Brain microvascular endothelial cell (primary cell): ENCODE measurements around the gene ZNF511.

Source experiments
- DNase-seq: peaks from one replicate; pipeline ENCODE4 v3.0.0-alpha.2; 2020
- H3K27ac ChIP-seq: fragments of 250-450 bp; sonication (Bioruptor Pico); 2 replicates; pipeline ENCODE4 v1.5.1; 2020; ENCODE audit warnings: mild to moderate bottlenecking, moderate library complexity
- H3K27me3 ChIP-seq: fragments of 250-450 bp; sonication (Bioruptor Pico); replicated peaks from 2 replicates; pipeline ENCODE4 v1.5.1; 2020; ENCODE audit warnings: mild to moderate bottlenecking
- H3K36me3 ChIP-seq: fragments of 250-450 bp; sonication (Bioruptor Pico); replicated peaks from 2 replicates; pipeline ENCODE4 v1.5.1; 2020; ENCODE audit warnings: mild to moderate bottlenecking
- H3K4me3 ChIP-seq: 2 replicates; pipeline ENCODE4 v1.5.1; 2011; ENCODE audit warnings: low read depth, mild to moderate bottlenecking, control low read depth, low read length, moderate library complexity
- in situ Hi-C: cut with HindIII; loops from 2 replicates; pipeline ENCODE4 v1.10.0; 2017; ENCODE audit warnings: low sequenced_read_pairs, low pct_ligation_motif_present
- TF ChIP-seq, protein P1 (sequence below): IDR thresholded peaks from 2 replicates; pipeline ENCODE4 v1.5.1; 2011; ENCODE audit warnings: low read depth, mild to moderate bottlenecking, moderate library complexity, low read length, control low read depth, inconsistent platforms; ENCODE audit errors: missing control alignments

The ZNF511 gene

DNA sequence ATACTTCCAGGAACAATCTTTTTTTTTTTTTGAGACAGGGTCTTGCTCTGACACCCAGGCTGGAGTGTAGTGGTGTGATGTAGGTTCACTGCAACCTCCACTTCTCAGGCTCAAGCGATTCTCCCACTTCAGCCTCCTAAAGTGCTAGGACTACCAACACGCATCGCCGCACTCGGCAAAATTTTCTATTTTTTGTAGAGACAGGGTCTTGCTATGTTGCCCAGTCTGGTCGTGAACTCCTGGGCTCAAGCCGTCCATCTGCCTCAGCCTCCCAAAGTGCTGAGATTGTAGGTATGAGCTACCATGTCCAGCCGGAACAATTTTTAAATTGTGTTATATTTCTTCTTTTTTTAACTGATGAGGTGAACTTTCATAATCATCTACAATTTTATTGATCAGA lies 2.1 kb downstream of the ZNF511 start:
- DNase-seq: no peak
- H3K27me3 ChIP-seq: no peaks in the 10 kb centered on the region
- no peak overlapping the region for H3K27ac ChIP-seq
- TF ChIP-seq, protein P1, sequence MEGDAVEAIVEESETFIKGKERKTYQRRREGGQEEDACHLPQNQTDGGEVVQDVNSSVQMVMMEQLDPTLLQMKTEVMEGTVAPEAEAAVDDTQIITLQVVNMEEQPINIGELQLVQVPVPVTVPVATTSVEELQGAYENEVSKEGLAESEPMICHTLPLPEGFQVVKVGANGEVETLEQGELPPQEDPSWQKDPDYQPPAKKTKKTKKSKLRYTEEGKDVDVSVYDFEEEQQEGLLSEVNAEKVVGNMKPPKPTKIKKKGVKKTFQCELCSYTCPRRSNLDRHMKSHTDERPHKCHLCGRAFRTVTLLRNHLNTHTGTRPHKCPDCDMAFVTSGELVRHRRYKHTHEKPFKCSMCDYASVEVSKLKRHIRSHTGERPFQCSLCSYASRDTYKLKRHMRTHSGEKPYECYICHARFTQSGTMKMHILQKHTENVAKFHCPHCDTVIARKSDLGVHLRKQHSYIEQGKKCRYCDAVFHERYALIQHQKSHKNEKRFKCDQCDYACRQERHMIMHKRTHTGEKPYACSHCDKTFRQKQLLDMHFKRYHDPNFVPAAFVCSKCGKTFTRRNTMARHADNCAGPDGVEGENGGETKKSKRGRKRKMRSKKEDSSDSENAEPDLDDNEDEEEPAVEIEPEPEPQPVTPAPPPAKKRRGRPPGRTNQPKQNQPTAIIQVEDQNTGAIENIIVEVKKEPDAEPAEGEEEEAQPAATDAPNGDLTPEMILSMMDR: no peak
- in situ Hi-C loops: no loop called here
- H3K36me3 ChIP-seq: peaks cover 5% of the 10 kb centered on the region
- no peak overlapping the region for H3K4me3 ChIP-seq

DNA sequence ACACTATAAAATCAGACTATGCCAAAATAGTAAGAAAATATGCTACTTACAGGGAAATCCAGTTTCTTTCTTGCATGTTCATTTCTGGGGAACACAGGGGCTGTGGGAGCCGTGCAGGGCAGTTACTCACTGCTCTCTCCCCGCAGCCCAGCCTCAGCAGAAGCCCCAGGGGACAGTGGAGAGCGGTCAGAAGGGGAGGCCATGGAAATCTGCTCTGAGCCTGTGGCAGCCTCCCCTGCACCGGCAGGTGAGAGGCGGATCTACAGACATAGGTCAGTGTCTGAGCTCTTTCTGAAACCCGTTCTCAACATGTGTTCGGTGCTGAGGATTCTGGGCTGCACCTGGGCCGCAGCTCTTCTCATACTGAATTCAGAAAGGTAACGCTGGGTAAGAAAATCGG lies 2.9 kb downstream of the ZNF511 start:
- H3K27ac ChIP-seq: no peak overlapping the region
- DNase-seq: no peak
- no peak overlapping the region for H3K4me3 ChIP-seq
- peaks cover 5% of the 10 kb centered on the region for H3K36me3 ChIP-seq
- no peaks in the 10 kb centered on the region for H3K27me3 ChIP-seq
- in situ Hi-C loops: no loop called here
- TF ChIP-seq, protein P1: no peak

DNA sequence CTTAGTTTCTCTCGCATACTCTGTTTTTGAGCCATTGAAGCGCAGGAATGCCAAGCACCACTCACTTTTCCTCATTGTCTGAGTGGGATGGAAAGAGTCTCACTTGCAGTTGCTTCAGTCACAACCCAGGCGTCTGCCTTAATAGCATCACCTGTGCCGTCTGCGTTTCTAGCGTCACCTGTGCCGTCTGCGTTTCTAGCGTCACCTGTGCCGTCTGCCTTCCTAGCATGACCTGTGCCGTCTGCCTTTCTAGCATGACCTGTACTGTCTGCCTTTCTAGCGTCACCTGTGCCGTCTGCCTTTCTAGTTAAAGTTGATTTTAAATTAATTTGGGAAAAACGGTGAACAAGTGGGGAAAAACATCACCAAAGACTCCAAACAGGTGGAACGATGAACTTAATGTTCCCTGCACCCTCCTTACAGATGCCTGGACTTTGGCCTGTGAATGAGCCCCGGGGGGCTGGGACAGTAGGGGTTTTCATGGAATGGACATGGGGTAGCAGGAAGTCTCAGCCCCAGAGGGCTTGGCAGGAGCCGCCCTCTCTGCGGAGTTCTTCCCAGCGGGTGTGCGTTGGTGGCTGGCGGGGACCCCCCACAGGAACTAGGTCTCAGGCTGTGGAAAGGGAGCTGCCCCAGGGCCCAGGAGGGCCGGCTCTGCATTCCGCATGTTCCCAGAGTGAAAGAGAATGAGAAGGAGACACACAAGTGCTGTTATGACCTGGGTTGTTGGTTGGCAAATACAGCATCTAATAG lies 3.5 kb downstream of the ZNF511 start:
- no peak overlapping the region for H3K4me3 ChIP-seq
- no peak for DNase-seq
- H3K36me3 ChIP-seq: peaks cover 5% of the 10 kb centered on the region
- H3K27ac ChIP-seq: no peak overlapping the region
- TF ChIP-seq, protein P1: no peak
- no peaks in the 10 kb centered on the region for H3K27me3 ChIP-seq
- in situ Hi-C loops: no loop called here

DNA sequence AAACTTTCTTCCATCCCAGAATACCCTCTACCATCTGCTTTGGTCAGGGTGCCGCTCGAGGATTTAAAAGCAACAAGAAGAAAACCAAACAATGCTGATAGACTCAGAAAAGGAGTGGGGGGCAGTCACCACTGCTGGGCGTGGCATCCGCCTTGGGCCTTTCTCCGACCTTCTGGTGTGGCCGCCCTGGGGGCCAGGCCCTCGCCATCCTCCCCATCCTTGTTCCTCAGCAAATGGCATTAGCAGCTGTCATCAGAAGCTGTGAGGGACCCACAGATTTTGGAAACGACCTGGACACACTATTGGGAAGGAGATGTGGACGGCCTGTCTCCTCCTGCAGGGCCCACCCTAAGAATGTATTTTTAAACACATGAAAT lies 4.0 kb downstream of the ZNF511 start:
- in situ Hi-C loops: no loop called here
- H3K36me3 ChIP-seq: peaks cover 5% of the 10 kb centered on the region
- H3K27ac ChIP-seq: no peak overlapping the region
- H3K4me3 ChIP-seq: no peak overlapping the region
- no peak for DNase-seq
- no peaks in the 10 kb centered on the region for H3K27me3 ChIP-seq
- TF ChIP-seq, protein P1: no peak

DNA sequence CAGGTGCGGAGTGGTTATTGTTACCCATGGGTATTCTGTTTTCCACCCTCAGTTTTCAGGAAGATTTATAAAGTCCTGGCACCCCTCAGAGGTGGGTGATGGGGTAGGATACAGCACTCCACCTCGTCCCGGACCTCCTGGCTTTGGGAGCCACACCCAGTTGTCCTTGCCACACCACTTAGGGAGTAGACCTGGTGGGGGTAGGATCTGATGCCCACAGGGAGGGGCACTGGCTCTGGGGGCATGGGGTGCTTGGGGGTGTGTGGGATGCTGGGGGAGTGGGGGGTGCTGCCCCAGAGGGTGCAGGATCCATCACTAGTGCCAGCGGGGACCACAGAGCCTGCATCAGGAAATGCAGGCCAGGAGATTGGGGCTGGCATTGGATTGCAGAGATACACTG lies 4.5 kb downstream of the ZNF511 start:
- in situ Hi-C loops: no loop called here
- Histone ChIP-seq H3K27me3 (no peaks in the 10 kb centered on the region), H3K4me3 (no peak overlapping the region), H3K36me3 (peaks cover 5% of the 10 kb centered on the region), H3K27ac (no peak overlapping the region)
- DNase-seq: no peak
- TF ChIP-seq, protein P1: no peak

DNA sequence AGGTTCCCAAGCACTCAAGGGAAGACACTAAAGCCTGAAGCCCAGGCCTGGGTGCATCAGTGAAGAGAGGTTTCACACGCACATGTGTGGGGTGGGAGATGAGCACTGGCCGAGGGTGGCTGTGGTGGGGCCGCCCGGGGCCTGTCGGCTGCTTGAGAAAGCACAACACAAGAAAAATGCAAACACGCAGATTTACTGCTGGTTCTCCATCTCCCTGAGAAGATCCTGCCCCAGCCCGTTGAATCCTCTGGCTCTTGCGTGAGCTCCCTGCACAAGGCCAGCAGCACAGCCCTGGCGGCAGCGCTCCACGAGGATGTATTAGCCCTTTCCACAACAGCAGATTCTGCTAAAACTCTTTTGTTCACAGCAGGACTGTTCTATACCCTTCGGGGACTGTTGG lies 6.2 kb downstream of the ZNF511 start:
- Histone ChIP-seq H3K27me3 (no peaks in the 10 kb centered on the region), H3K4me3 (no peak overlapping the region), H3K27ac (no peak overlapping the region), H3K36me3 (peaks cover 3% of the 10 kb centered on the region)
- TF ChIP-seq, protein P1: no peak
- DNase-seq: no peak
- in situ Hi-C loops: no loop called here
